ENCODE results near the gene SDSL. TPM values are rescaled to one million over a fixed set of nuclear protein-coding genes. Genes with fewer than 3 reads are reported as not detected.

Gene SDSL
- total RNA-seq, 1 donor from 2014 or later = 11.8 TPM

DNA sequence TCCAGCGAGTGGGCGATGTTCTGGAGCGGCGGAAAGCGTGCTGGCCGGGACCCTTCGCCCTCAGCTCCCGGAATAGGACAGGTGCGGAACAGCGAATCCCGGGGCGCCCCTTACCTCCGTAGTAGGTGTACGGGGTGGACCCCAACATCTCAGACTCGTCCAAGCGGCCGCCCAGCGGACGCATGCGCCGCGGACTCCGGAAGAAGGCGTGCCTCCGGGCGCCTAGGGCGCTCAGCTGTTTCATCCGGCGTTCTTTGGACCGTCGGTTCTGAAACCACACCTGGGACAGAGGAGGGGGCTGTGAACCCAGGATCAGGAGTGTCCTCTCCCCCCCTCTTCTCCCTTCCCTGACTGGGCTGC, 44.9 kb downstream of the SDSL start:
- H3K4me3 ChIP-seq (ENCODE audit: low read depth, low read length) = peak overlapping the region; percentile 54
- TF ChIP-seq CTCF (conservative IDR thresholded peaks at IDR 0.05; ENCODE audit: low read depth, low read length) = no peak

GRCh38 chr12:113467502-113468364, 45.6 kb downstream of the SDSL start:
- H3K4me3 ChIP-seq (ENCODE audit: low read depth, low read length) = peak overlapping the region; percentile 54
- DNase-seq (ENCODE audit: low read depth) = no peak
- no peak for TF ChIP-seq CTCF (conservative IDR thresholded peaks at IDR 0.05; ENCODE audit: low read depth, low read length)

More for the DNA sequence above, 44.9 kb downstream of the SDSL start:
- DNase-seq (ENCODE audit: low read depth) = no peak

- H3K4me3 ChIP-seq (ENCODE audit: low read depth, low read length) = no peak overlapping the region
- no peak for DNase-seq (ENCODE audit: low read depth)
- no peak for TF ChIP-seq CTCF (conservative IDR thresholded peaks at IDR 0.05; ENCODE audit: low read depth, low read length)
Measured at GRCh38 chr12:113468365-113469223, 46.4 kb downstream of the SDSL start.

DNA sequence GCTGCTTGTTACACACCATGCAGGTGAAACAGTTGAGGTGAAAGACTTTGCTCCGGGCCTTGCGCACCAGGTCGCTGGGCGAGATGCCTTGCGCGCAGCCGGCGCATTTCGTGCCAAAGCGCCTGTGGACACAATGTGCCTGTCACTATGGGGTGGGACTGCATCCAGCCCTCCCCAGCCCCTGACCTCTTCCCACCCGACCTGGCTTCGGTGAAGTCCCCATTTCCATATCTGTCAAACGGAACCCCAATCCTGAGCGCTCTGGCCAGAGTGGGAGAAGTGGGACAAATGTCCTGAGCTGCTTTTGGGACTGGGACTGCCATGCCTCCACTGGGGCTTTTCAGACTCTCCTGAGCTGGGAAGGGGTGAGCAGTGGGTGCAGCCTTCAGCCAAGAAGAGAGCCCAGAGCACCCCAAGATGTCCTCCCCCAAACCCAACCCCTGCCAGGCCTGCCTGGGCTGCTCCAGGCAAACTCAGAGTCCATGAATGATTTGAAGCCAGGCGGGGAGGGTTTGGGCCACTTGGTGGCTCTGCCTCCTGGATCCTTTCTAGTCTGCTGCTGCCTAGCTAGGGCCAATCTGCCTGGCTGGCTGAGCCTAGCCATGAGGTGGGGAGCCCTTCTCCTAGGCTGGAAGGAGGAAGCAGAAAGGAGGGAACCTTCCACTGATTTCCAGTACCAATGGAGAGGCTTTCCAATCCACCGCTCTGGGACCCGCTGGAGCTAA, 47.2 kb downstream of the SDSL start:
- H3K4me3 ChIP-seq (ENCODE audit: low read depth, low read length) = no peak overlapping the region
- no peak for DNase-seq (ENCODE audit: low read depth)
- no peak for TF ChIP-seq CTCF (conservative IDR thresholded peaks at IDR 0.05; ENCODE audit: low read depth, low read length)

DNA sequence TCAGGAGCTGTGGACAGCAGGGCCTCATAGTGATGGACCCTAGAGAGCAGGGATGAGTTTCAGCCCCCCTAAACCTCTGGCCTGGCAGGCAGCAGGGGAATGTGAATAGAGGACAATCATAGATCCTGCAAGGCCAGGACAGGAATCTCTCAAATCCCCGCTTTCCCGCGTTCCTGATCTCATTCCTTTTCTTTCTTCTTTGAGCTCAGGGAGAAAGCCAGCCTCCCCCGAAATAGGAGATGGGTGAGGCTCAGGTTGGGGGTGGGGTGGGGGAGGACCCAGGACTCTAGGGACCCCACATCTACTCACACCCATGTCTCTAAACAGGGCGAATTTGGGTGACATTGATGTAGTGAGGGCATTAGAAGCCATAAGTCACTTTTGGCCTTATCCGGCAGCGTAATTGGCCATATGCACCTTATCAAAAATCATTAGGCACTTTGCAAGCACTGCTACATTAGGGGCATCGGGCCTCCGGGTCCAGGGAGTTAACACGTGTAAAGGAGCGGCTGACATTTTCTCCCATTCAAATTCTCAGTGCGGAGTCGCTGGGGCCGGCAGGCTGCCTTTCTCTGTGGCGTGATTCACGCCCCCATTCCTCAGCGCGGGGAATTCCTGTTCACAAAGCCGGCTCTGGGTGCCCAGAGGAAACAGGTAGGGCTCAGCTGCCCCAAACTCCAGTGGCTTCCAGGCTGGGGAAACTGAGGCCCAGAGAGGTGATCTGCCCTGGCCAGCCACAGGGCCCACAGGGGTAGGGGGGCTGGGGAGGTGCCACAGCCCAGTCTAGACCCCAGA, 48.0 kb downstream of the SDSL start:
- no peak overlapping the region for H3K4me3 ChIP-seq (ENCODE audit: low read depth, low read length)
- no peak for TF ChIP-seq CTCF (conservative IDR thresholded peaks at IDR 0.05; ENCODE audit: low read depth, low read length)
- DNase-seq (ENCODE audit: low read depth) = no peak
